Fibroblast of skin of left quadriceps (primary cell): ENCODE measurements around the gene COPS2.
"Not testable (repeated sequence)": the region's sequence is repeated elsewhere in the genome, so short reads cannot be mapped to it uniquely, and the experiment has no call there.

Experiments used
- DNase-seq, 2 experiments: peaks; one replicate each; pipeline ENCODE4 v3.0.0-alpha.2; 2013; ENCODE audit warnings: low read depth in 2 of 2

The COPS2 gene

GRCh38 chr15:49155110-49155833 lies at the start of gene COPS2:
Gene COPS2, minus strand, starts transcription at chr15:49155599. Its CDS starts 21 bp downstream, at chr15:49155578.
- peak; percentile 97 to 98 for DNase-seq

GRCh38 chr15:49200347-49200746 lies 44.9 kb upstream of the COPS2 start:
- no peak for DNase-seq

GRCh38 chr15:49199666-49200065 lies 44.3 kb upstream of the COPS2 start:
- DNase-seq, result peak in 1 of 2 experiments; percentile 4

GRCh38 chr15:49196856-49197255 lies 41.5 kb upstream of the COPS2 start:
- DNase-seq, result no peak

- DNase-seq, result no peak
These were observed 36.5 kb upstream of the COPS2 start for GRCh38 chr15:49191892-49192291.

- DNase-seq, result no peak
These were observed 35.2 kb upstream of the COPS2 start for GRCh38 chr15:49190586-49190985.

- no peak for DNase-seq
These were observed 34.2 kb upstream of the COPS2 start for GRCh38 chr15:49189631-49190030.

GRCh38 chr15:49188933-49189332 lies 33.5 kb upstream of the COPS2 start:
- DNase-seq, result no peak

- DNase-seq, result no peak
These were observed 32.3 kb upstream of the COPS2 start for GRCh38 chr15:49187549-49188245.

- DNase-seq, result no peak
These were observed 30.1 kb upstream of the COPS2 start for GRCh38 chr15:49185473-49185872.

GRCh38 chr15:49183741-49184140 lies 28.3 kb upstream of the COPS2 start:
- DNase-seq, result not testable (repeated sequence)

- DNase-seq, result no peak
These were observed 26.7 kb upstream of the COPS2 start for GRCh38 chr15:49182128-49182527.

- no peak for DNase-seq
These were observed 24.2 kb upstream of the COPS2 start for GRCh38 chr15:49179433-49180190.

- no peak for DNase-seq
These were observed 23.1 kb upstream of the COPS2 start for GRCh38 chr15:49178497-49178896.

GRCh38 chr15:49175582-49176397 lies 20.4 kb upstream of the COPS2 start:
- DNase-seq, result not testable (repeated sequence)

GRCh38 chr15:49174902-49175301 lies 19.5 kb upstream of the COPS2 start:
- DNase-seq, result no peak

- DNase-seq, result no peak
These were observed 16.4 kb upstream of the COPS2 start for GRCh38 chr15:49171790-49172189.

GRCh38 chr15:49169880-49170597 lies 14.6 kb upstream of the COPS2 start, which contains the start of gene GALK2:
Gene GALK2, plus strand, starts transcription at chr15:49170247. Its CDS starts 76 bp downstream, at chr15:49170323.
- peak; percentile 44 to 56 for DNase-seq

GRCh38 chr15:49168016-49168415 lies 12.6 kb upstream of the COPS2 start:
- DNase-seq, result no peak

GRCh38 chr15:49164865-49165264 lies 9.5 kb upstream of the COPS2 start:
- DNase-seq, result no peak

- no peak for DNase-seq
These were observed 8.3 kb upstream of the COPS2 start for GRCh38 chr15:49163678-49164077.
